Upper lobe of right lung (tissue), 1 donor: Measurements from ENCODE around the gene CCDC88C. TPM values are rescaled to one million over a fixed set of nuclear protein-coding genes. Genes with fewer than 3 reads are reported as not detected.
A peak's percentile ranks its signal among the peaks of the same experiment; 100 is the strongest.

Experiments used
- ATAC-seq: fragments of 200-7000 bp; cut with Tn5 transposase; one replicate; pipeline ENCODE4 v1.9.1; 2020; ENCODE audit warnings: mild to moderate bottlenecking, moderate library complexity
- DNase-seq: peaks from one replicate; pipeline ENCODE4 v3.0.0-alpha.2; 2020
- H3K27ac ChIP-seq: fragments of 200-600 bp; one replicate; pipeline ENCODE4 v1.8.0; 2022
- H3K27me3 ChIP-seq: fragments of 200-600 bp; one replicate; pipeline ENCODE4 v1.8.0; 2022; ENCODE audit warnings: mild to moderate bottlenecking
- H3K36me3 ChIP-seq: fragments of 200-600 bp; one replicate; pipeline ENCODE4 v1.8.0; 2022
- H3K4me1 ChIP-seq: fragments of 200-600 bp; one replicate; pipeline ENCODE4 v1.8.0; 2022
- H3K4me3 ChIP-seq: fragments of 200-600 bp; one replicate; pipeline ENCODE4 v1.8.0; 2022; ENCODE audit warnings: mild to moderate bottlenecking
- H3K9me3 ChIP-seq: fragments of 200-600 bp; one replicate; pipeline ENCODE4 v1.8.0; 2022
- CTCF ChIP-seq: fragments of 200-600 bp; IDR thresholded peaks from one replicate; pipeline ENCODE4 v1.8.0; 2022; ENCODE audit warnings: antibody characterized with exemption
- intact Hi-C: fragments of 100-400 bp; cut with DNase I; formaldehyde crosslinking; loops from one replicate; pipeline ENCODE4 v1.11.0; 2022
- total RNA-seq: library from RNA; stranded (reverse); fragmentation: NEBNext Ultra II Directional; extraction: Animal tissue kit (Norgen Biotek cat#: 25700); gene quantifications from one replicate; pipeline ENCODE4 v1.2.1, GENCODE V29; 2021
- donor health status: DM: no; HTN: yes; CAD: no; lungs with severe emphysema.

CCDC88C gene
- total RNA-seq, 1 donor from 2014 or later = 34.1 TPM

GRCh38 chr14:91225025-91225424 is 192.6 kb downstream of the CCDC88C start:
- Histone ChIP-seq H3K27me3 (no peaks in the 10 kb centered on the region), H3K27ac (no peak overlapping the region), H3K9me3 (no peaks in the 10 kb centered on the region), H3K36me3 (peaks cover 4% of the 10 kb centered on the region), H3K4me3 (no peak overlapping the region), H3K4me1 (peaks cover 50% of the 10 kb centered on the region)
- no peak for TF ChIP-seq CTCF
- DNase-seq (no peak), ATAC-seq (peak; percentile 38)
- intact Hi-C loops = no loop called here

GRCh38 chr14:91223028-91223783 is 194.4 kb downstream of the CCDC88C start:
- peak overlapping the region; percentile 58 for H3K27ac ChIP-seq

More at GRCh38 chr14:91223028-91223783, 194.4 kb downstream of the CCDC88C start:
- H3K36me3 ChIP-seq = peaks cover 4% of the 10 kb centered on the region
- H3K27me3 ChIP-seq = no peaks in the 10 kb centered on the region
- TF ChIP-seq CTCF = no peak
- H3K4me3 ChIP-seq = no peak overlapping the region
- no peak for ATAC-seq
- intact Hi-C loops = no loop called here
- peaks cover 53% of the 10 kb centered on the region for H3K4me1 ChIP-seq
- H3K9me3 ChIP-seq = no peaks in the 10 kb centered on the region
- no peak for DNase-seq

Other genes starting within 250 kb of the CCDC88C start
- gene GPR68, start 173.1 kb downstream of the CCDC88C start, total RNA-seq = 6.3 TPM
- 86.2 TPM for gene PPP4R3A, start 92.5 kb upstream of the CCDC88C start, total RNA-seq